RWPE1 (cell line): ENCODE data around the gene PSMB3.

Experiments
- CTCF ChIA-PET: fragments of 350-600 bp; sonication (Branson Sonifier 250); formaldehyde crosslinking; extraction: SDS; loops from one replicate; lab custom pipeline; 2021; lab: Yijun Ruan, JAX
- POLR2A ChIA-PET: fragments of 400-600 bp; formaldehyde crosslinking; extraction: SDS; loops from one replicate; lab custom pipeline; 2020; ENCODE audit warnings: antibody characterized with exemption; ENCODE audit not compliant: low non-redundant PET; lab: Yijun Ruan, JAX
- DNase-seq: peaks from one replicate; pipeline ENCODE4 v3.0.0; 2012; ENCODE audit warnings: low spot score
- H3K27ac ChIP-seq: fragments of 450-650 bp; 2 replicates; pipeline ENCODE4 v1.5.1; 2017
- TF ChIP-seq, protein P1 (sequence below): fragments of 450-650 bp; conservative IDR thresholded peaks from 2 replicates; pipeline ENCODE4 v1.5.1; 2017; ENCODE audit warnings: low read depth, mild to moderate bottlenecking

PSMB3 gene

DNA sequence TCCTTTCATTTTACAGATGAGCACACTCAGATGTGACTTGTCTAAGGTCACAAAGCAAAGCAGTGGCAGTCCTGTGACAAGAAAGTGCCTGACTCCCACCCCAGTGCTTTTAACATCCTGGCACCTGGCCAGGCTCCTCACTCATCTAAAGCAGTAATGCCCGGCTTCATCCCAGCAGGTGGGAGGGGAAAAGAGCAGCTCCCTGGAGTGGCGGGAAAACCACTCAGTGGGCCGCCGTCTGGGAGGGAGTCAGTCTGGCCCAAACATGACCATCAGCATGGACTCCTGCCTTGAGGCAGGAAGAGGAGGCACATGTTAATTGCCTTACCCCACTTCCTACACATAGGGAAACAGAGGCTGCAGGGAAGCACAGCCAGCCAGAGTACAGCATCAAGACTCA, 7.0 kb upstream of the PSMB3 start:
- DNase-seq = no peak
- CTCF ChIA-PET = no interaction called here
- POLR2A ChIA-PET = no interaction called here
- H3K27ac ChIP-seq = peak overlapping the region; percentile 94
- TF ChIP-seq, protein P1, sequence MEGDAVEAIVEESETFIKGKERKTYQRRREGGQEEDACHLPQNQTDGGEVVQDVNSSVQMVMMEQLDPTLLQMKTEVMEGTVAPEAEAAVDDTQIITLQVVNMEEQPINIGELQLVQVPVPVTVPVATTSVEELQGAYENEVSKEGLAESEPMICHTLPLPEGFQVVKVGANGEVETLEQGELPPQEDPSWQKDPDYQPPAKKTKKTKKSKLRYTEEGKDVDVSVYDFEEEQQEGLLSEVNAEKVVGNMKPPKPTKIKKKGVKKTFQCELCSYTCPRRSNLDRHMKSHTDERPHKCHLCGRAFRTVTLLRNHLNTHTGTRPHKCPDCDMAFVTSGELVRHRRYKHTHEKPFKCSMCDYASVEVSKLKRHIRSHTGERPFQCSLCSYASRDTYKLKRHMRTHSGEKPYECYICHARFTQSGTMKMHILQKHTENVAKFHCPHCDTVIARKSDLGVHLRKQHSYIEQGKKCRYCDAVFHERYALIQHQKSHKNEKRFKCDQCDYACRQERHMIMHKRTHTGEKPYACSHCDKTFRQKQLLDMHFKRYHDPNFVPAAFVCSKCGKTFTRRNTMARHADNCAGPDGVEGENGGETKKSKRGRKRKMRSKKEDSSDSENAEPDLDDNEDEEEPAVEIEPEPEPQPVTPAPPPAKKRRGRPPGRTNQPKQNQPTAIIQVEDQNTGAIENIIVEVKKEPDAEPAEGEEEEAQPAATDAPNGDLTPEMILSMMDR = no peak

GRCh38 chr17:38746004-38746848, 6.3 kb upstream of the PSMB3 start:
- CTCF ChIA-PET = interaction anchor here (0.6 to 0.9 kb wide), 3 partner anchors 11 to 69 kb away, joined by 3 to 8 read pairs (median 8); no protein-coding TSS in a partner anchor
- DNase-seq = no peak
- POLR2A ChIA-PET = no interaction called here
- H3K27ac ChIP-seq = peak overlapping the region; percentile 94
- TF ChIP-seq, protein P1 = no peak

GRCh38 chr17:38746849-38747462, 5.6 kb upstream of the PSMB3 start:
- POLR2A ChIA-PET = no interaction called here
- DNase-seq = no peak
- TF ChIP-seq, protein P1 = no peak
- H3K27ac ChIP-seq = peak overlapping the region; percentile 94
- CTCF ChIA-PET = interaction anchor here (0.6 to 0.9 kb wide), 3 partner anchors 12 to 69 kb away, joined by 3 to 8 read pairs (median 8); no protein-coding TSS in a partner anchor

DNA sequence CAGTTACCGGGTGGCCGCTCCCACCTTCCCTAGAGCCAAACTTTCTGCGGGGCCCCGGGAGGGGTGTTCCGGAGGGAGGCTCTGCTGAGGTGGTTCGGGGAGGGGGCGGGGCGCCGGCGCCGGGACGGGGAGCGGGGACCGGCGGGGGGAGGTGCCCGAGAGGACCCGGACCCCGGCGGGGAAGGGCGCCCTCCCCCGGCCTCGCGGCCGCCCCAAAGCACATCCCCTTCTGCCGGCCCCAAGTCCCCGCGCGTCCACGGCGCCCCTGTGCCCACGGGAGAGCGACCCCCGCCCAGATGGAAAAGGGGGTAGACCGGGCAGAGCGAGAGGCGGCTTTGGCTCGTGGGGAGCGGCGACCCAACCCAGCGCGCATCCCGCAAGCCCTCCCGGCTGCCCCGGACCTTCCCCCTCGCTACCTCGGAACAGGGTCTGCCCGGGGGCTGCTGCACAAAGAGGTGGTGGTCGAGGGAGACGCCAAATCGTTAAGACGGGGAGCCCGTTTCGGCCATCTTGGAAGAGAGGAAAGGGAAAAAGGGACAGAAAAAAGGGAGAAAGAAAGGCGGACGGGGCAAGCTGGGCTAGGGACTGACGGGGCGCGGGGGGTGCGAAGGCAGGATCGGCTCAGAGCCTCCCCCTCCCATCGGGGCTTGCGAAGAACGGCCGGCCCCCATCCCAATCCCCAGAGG, 4.9 kb upstream of the PSMB3 start:
- DNase-seq = no peak
- TF ChIP-seq, protein P1 = 0 out of 2 replicates have a peak, but pooled peaks have one; percentile 16
- ChIA-PET POLR2A (no interaction called here), CTCF (no interaction called here)
- peak overlapping the region; percentile 94 for H3K27ac ChIP-seq

GRCh38 chr17:38748149-38748891, 4.2 kb upstream of the PSMB3 start, which contains the start of gene PCGF2:
Gene PCGF2 (minus strand): TSS chr17:38748336. CDS start chr17:38740402, 7,934 bp downstream.
- TF ChIP-seq, protein P1 = no peak
- peak within 1 kb of the TSS; percentile 94 for H3K27ac ChIP-seq
- peak; percentile 85 for DNase-seq
- CTCF ChIA-PET = no interaction called here
- POLR2A ChIA-PET = no interaction called here
